Heart right ventricle (tissue), 16 donors: ENCODE results near the gene BPIFB3. TPM values are rescaled to one million over a fixed set of nuclear protein-coding genes. Genes with fewer than 3 reads are reported as not detected.

Experiments used
- ATAC-seq, 8 donors: fragments of 200-7000 bp; cut with Tn5 transposase; one replicate each; pipeline ENCODE4 v1.9.1; 2020; ENCODE audit warnings: mild to moderate bottlenecking in 8 of 8, moderate library complexity in 8 of 8, moderate number of reproducible peaks in 1 of 8
- DNase-seq, 2 donors: peaks; one replicate each; pipeline ENCODE4 v3.0.0-alpha.2; 2020
- H3K27ac ChIP-seq, 10 donors: fragments of 200-600 bp; sonication (generic) in 2 of 10; one replicate each; pipeline versions ENCODE4 v1.5.0 to v1.8.0; 2020 to 2022; ENCODE audit warnings: mild to moderate bottlenecking in 3 of 10
- H3K27me3 ChIP-seq, 7 donors: fragments of 200-600 bp; one replicate each; pipeline ENCODE4 v1.8.0; 2021 to 2022; ENCODE audit warnings: mild to moderate bottlenecking in 2 of 7
- H3K36me3 ChIP-seq, 9 donors: fragments of 200-600 bp; sonication (generic) in 1 of 9; one replicate each; pipeline versions ENCODE4 v1.5.0 to v1.8.0; 2020 to 2022; ENCODE audit warnings: mild to moderate bottlenecking in 2 of 9
- H3K4me1 ChIP-seq, 9 donors: fragments of 200-600 bp; sonication (generic) in 1 of 9; one replicate each; pipeline versions ENCODE4 v1.5.0 to v1.8.0; 2020 to 2022; ENCODE audit warnings: mild to moderate bottlenecking in 4 of 9
- H3K4me3 ChIP-seq, 10 donors: fragments of 200-600 bp; sonication (generic) in 2 of 10; one replicate each; pipeline versions ENCODE4 v1.5.0 to v1.8.0; 2020 to 2022; ENCODE audit warnings: mild to moderate bottlenecking in 7 of 10, moderate library complexity in 2 of 10
- H3K9me3 ChIP-seq, 11 donors: fragments of 200-600 bp in 10 of 11; sonication (generic) in 2 of 11; one replicate each; pipeline versions ENCODE4 v1.5.0 to v1.8.0; 2013 to 2022; ENCODE audit warnings: mild to moderate bottlenecking in 2 of 11, control low read depth in 1 of 11, moderate library complexity in 1 of 11
- whole genome bisulfite sequencing, 2 donors: extraction: QIAGEN DNeasy Blood & Tissue Kit; methylation state at CpG; one replicate each; pipeline ENCODE4 v1.1.7; 2013; ENCODE audit warnings: inconsistent platforms in 1 of 2; 5-methylcytosine and 5-hydroxymethylcytosine counted together
- intact Hi-C, 10 donors: fragments of 100-400 bp; cut with DNase I; formaldehyde crosslinking; loops; one replicate each; pipeline versions ENCODE4 v1.11.1 to v1.14.2; 2022
- polyA plus RNA-seq, 2 donors: library from polyadenylated mRNA; stranded (reverse); fragments of 200-250 nt; gene quantifications; one replicate each; pipeline ENCODE4 v1.2.3, GENCODE V29; 2013
- total RNA-seq, 10 donors: library from RNA; stranded (reverse); fragmentation: NEBNext Ultra II Directional in 3 of 10; extraction: Animal tissue kit (Norgen Biotek cat#: 25700) in 3 of 10; gene quantifications; one replicate each; pipeline versions ENCODE4 v1.2.1 to v1.2.4, GENCODE V29; 2021 to 2023
- TF ChIP-seq, protein P1 (sequence below), 9 donors: fragments of 200-600 bp; sonication (generic) in 2 of 9; IDR thresholded peaks; one replicate each; pipeline versions ENCODE4 v1.5.0 to v1.8.0; 2021 to 2022; ENCODE audit warnings: antibody characterized with exemption in 9 of 9, mild to moderate bottlenecking in 5 of 9, moderate library complexity in 1 of 9
- donor health status: Arrhythmogenic right ventricular cardiomyopathy.
- donor health status: ischemic (EF 13 %, LVEDD 7.1; RV severe dilation, severe dysfunction).
- donor health status: healthy with polysubstance abuse.
- donor health status: DM: no; HTN: yes; CAD: no.
- donor health status: DM: no; HTN: no; CAD: no.
- donor health status: ischemic (EF 25% LVEDD 6.9; RV normal size, moderate dysfunction).
- donor health status: ischemic (EF 25% LVEDD 5.7; RV mildly dilated, moderate dysfunction).
- donor health status: healthy.
- donor health status: DM: yes; HTN: yes; CAD: no.
- donor health status: Ischemic cardiomyopathy.
- donor health status: ischemic (EF 35%, LVEDD 5.7; RV mildly dilated, moderate dysfunction).
- donor health status: nonischemic (EF 11% LVEDD 7.7; RV severe dilation, severe dysfunction).
- donor health status: DM: yes; HTN: yes; CAD: no.
- donor health status: PGD.
- donor health status: ischemic (EF 29% LVEDD 5.4; RV normal size, mild dysfunction).
- donor health status: nonischemic (EF 23%, LVEDD 6.1; RV moderate dilation, normal function).

BPIFB3 gene
- total and polyA plus RNA-seq, 12 donors: not detected

- ATAC-seq: no peak
- intact Hi-C loops: loop anchor here in 1 of 10 donors (10.0 kb wide), 1 partner anchor 670 kb away; no protein-coding TSS in a partner anchor
- H3K36me3 ChIP-seq: no peaks in the 10 kb centered on the region
- peaks cover 0 to 20% (median 0%) of the 10 kb centered on the region in 7 donors for H3K27me3 ChIP-seq
- DNase-seq: no peak
- no peaks in the 10 kb centered on the region for H3K4me1 ChIP-seq
- 76 to 82% methylated on average over 2 of the region's 2 CpGs for WGBS, 2 donors
- TF ChIP-seq, protein P1, sequence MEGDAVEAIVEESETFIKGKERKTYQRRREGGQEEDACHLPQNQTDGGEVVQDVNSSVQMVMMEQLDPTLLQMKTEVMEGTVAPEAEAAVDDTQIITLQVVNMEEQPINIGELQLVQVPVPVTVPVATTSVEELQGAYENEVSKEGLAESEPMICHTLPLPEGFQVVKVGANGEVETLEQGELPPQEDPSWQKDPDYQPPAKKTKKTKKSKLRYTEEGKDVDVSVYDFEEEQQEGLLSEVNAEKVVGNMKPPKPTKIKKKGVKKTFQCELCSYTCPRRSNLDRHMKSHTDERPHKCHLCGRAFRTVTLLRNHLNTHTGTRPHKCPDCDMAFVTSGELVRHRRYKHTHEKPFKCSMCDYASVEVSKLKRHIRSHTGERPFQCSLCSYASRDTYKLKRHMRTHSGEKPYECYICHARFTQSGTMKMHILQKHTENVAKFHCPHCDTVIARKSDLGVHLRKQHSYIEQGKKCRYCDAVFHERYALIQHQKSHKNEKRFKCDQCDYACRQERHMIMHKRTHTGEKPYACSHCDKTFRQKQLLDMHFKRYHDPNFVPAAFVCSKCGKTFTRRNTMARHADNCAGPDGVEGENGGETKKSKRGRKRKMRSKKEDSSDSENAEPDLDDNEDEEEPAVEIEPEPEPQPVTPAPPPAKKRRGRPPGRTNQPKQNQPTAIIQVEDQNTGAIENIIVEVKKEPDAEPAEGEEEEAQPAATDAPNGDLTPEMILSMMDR (IDR thresholded peaks at IDR 0.05): no peak
- no peak overlapping the region for H3K4me3 ChIP-seq
- H3K9me3 ChIP-seq: no peaks in the 10 kb centered on the region
- no peak overlapping the region for H3K27ac ChIP-seq
Observed at GRCh38 chr20:33054791-33055190, 1.1 kb downstream of the BPIFB3 start.

- H3K27me3 ChIP-seq: peaks cover 0 to 11% (median 0%) of the 10 kb centered on the region in 7 donors
- no peak overlapping the region for H3K4me3 ChIP-seq
- H3K9me3 ChIP-seq: no peaks in the 10 kb centered on the region
- H3K36me3 ChIP-seq: no peaks in the 10 kb centered on the region
- 70 to 81% methylated on average over 7 of the region's 7 CpGs for WGBS, 2 donors
- no peak for DNase-seq
- TF ChIP-seq, protein P1 (IDR thresholded peaks at IDR 0.05): no peak
- intact Hi-C loops: loop anchor here in 1 of 10 donors (10.0 kb wide), 1 partner anchor 674 kb away; no protein-coding TSS in a partner anchor
- no peaks in the 10 kb centered on the region for H3K4me1 ChIP-seq
- H3K27ac ChIP-seq: no peak overlapping the region
- no peak for ATAC-seq
Observed at GRCh38 chr20:33059136-33059535, 5.4 kb downstream of the BPIFB3 start.

- intact Hi-C loops: loop anchor here in 1 of 10 donors (1.0 to 10.0 kb wide), 2 partner anchors 12 to 675 kb away; no protein-coding TSS in a partner anchor
- H3K36me3 ChIP-seq: no peaks in the 10 kb centered on the region
- no peak overlapping the region for H3K4me3 ChIP-seq
- no peak overlapping the region for H3K27ac ChIP-seq
- peaks cover 0 to 5% (median 0%) of the 10 kb centered on the region in 7 donors for H3K27me3 ChIP-seq
- no peak for DNase-seq
- WGBS, 2 donors: 88 to 91% methylated on average over 20 to 22 of the region's 22 CpGs
- TF ChIP-seq, protein P1 (IDR thresholded peaks at IDR 0.05): no peak
- no peaks in the 10 kb centered on the region for H3K9me3 ChIP-seq
- H3K4me1 ChIP-seq: no peaks in the 10 kb centered on the region
- no peak for ATAC-seq
Observed at GRCh38 chr20:33059741-33060390, 6.2 kb downstream of the BPIFB3 start.

DNA sequence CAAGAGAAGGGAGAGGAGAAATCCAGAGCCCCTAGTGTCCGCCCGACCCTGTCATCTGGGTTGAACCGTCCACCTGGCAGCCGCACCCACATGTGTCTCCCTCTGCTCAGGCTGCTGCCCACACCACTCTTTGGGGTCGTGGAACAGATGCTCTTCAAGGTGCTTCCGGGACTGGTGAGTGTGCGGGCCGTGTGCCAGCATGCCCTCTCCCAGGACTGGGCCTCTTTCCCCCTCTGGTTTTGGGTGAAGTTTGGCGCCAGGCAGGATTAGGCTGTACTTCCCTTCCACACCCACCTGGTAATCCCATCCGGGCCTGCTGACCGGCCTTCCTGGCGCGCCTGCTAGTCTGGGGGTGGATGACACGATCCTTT is 7.9 kb downstream of the BPIFB3 start:
- 81 to 86% methylated on average over 14 of the region's 14 CpGs for WGBS, 2 donors
- TF ChIP-seq, protein P1 (IDR thresholded peaks at IDR 0.05): no peak

More for the DNA sequence above, 7.9 kb downstream of the BPIFB3 start:
- Histone ChIP-seq H3K4me3 (no peak overlapping the region), H3K4me1 (no peaks in the 10 kb centered on the region), H3K27ac (no peak overlapping the region), H3K9me3 (no peaks in the 10 kb centered on the region), H3K27me3 (no peaks in the 10 kb centered on the region), H3K36me3 (no peaks in the 10 kb centered on the region)
- peak in 1 of 8 donors; percentile 24 for ATAC-seq
- intact Hi-C loops: no loop called here
- DNase-seq: no peak
